ENCODE results near the gene COLGALT1.

DNA sequence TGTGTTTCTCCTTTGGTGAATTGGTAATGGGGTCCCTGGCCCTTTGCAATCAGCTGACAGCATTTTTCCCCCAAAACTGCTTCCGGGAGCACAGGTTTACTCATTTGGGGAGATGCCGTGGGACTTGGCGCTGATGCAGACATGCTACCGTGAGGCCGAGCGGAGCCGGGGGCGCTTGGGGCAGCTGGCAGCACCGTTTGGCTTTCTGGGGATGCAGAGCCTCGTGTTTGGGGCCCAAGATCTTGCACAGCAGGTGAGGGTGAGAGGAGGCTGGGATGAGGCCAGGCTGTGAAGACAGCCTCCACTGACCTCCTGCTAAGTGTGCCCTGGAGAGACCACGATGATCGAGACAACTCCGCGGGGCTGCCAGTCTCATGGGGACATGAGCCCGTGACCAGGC is 13.4 kb upstream of the COLGALT1 start:
- TF ChIP-seq CTCF (IDR thresholded peaks at IDR 0.05 in 2 of 3, conservative IDR thresholded peaks at IDR 0.05 in 1 of 3; ENCODE audit: insufficient read depth in 2 of 3, low read depth in 1 of 3, low read length in 3 of 3), result no peak
- no peak for TF ChIP-seq CHCHD3 (CRISPR knock-in tag; IDR thresholded peaks at IDR 0.05)
- no peak for TF ChIP-seq LEF1 (IDR thresholded peaks at IDR 0.05)

Data from K562 (cell line).